Measurements from ENCODE around the gene SCIN. TPM values are rescaled to one million over a fixed set of nuclear protein-coding genes. Genes with fewer than 3 reads are reported as not detected.

SCIN gene
- total and polyA plus RNA-seq, 2 of the 8 experiments (the other 6 are each of a cell fraction or from before 2014, with no cell fraction given) = 0.47 to 1.9 TPM

DNA sequence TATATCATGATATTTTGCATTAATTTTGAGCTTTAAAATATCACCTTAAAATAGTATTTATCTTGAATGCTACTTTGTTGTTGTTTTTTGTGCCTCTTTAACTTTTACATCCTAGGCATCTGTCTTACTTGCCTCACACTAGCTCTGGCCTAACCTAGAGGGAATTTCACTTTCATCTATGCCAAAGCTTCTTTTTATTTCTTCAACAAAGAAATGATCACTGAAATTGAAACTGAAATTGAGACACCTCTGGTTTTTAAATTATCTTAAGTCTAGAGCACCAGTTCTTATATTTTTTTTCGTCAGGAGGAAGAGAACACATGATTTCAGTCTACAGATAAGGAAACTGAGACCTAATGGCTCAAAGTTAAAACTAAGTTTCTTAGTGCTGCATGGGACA is 3.5 kb upstream of the SCIN start:
- POLR2A ChIA-PET (ENCODE audit: partially characterized antibody) = interaction anchor here (1.1 to 2.6 kb wide), 2 partner anchors 9 to 37 kb away, joined by 3 to 9 read pairs; no protein-coding TSS in a partner anchor

More for the DNA sequence above, 3.5 kb upstream of the SCIN start:
- Histone ChIP-seq H3K9ac (replicated peaks in 1 of 4; ENCODE audit: extremely low read depth in 1 of 4, low read depth in 3 of 4, low read length in 3 of 4) (no peak overlapping the region), H2BK20ac (ENCODE audit: low read length) (no peak overlapping the region), H4K91ac (replicated peaks; ENCODE audit: insufficient read length, low read length) (no peak overlapping the region), H3K18ac (ENCODE audit: extremely low read depth, low read length) (no peak overlapping the region), H3K9me3 (ENCODE audit: insufficient read depth in 2 of 2, low read depth in 1 of 2, low read length in 1 of 2) (no peaks in the 10 kb centered on the region), H3K27me3 (replicated peaks in 1 of 4; ENCODE audit: control insufficient read depth in 3 of 4, extremely low read depth in 1 of 4, insufficient read depth in 3 of 4, low read length in 3 of 4) (peaks cover 4 to 26% (median 21%) of the 10 kb centered on the region in 4 experiments), H4K20me1 (replicated peaks in 1 of 2; ENCODE audit: control insufficient read depth in 1 of 2, insufficient read depth in 2 of 2, low read length in 2 of 2) (no peaks in the 10 kb centered on the region), H2BK12ac (ENCODE audit: low read depth, low read length) (no peak overlapping the region), H4K8ac (ENCODE audit: extremely low read depth, insufficient read depth, low read length) (no peak overlapping the region), H4K5ac (ENCODE audit: insufficient read length, low read depth, low read length) (no peak overlapping the region), H3K23me2 (ENCODE audit: low read depth, low read length) (peaks cover 9% of the 10 kb centered on the region), H3K14ac (ENCODE audit: insufficient read length) (no peak overlapping the region), H3K4me3 (ENCODE audit: extremely low read depth in 1 of 4, insufficient read depth in 2 of 4, low read depth in 3 of 4, low read length in 4 of 4) (no peak overlapping the region), H3K23ac (ENCODE audit: insufficient read length) (no peak overlapping the region), H3K4me1 (replicated peaks in 1 of 4; ENCODE audit: control insufficient read depth in 3 of 4, insufficient read depth in 4 of 4, low read length in 3 of 4) (peaks cover 0 to 2% (median 1%) of the 10 kb centered on the region in 4 experiments; a peak in 2 of 7 replicates), H2AFZ (ENCODE audit: low read length) (no peak overlapping the region), H2BK5ac (ENCODE audit: low read depth, low read length) (no peak overlapping the region), H3K56ac (replicated peaks; ENCODE audit: insufficient read length, low read depth, low read length) (no peak overlapping the region), H2BK15ac (ENCODE audit: low read length) (no peak overlapping the region), H3K27ac (ENCODE audit: low read depth, low read length) (no peak overlapping the region), H2AK5ac (ENCODE audit: low read depth, low read length) (no peak overlapping the region), H3K79me1 (ENCODE audit: low read depth, low read length) (no peaks in the 10 kb centered on the region), H3K4ac (replicated peaks; ENCODE audit: insufficient read length, low read depth, low read length) (no peak overlapping the region), H3K36me3 (ENCODE audit: control insufficient read depth in 2 of 4, insufficient read depth in 4 of 4, low read length in 3 of 4) (no peaks in the 10 kb centered on the region), H3K4me2 (ENCODE audit: insufficient read depth in 1 of 2, low read depth in 2 of 2, low read length in 2 of 2) (no peak overlapping the region), H3K79me2 (ENCODE audit: control insufficient read depth in 1 of 2, insufficient read depth in 2 of 2, low read length in 2 of 2) (no peaks in the 10 kb centered on the region), H2BK120ac (replicated peaks; ENCODE audit: low read depth, low read length) (no peak overlapping the region)
- 88% methylated on average over 1 of the region's 1 CpG; no CpG with 5 or more reads in 1 of the 2 experiments for WGBS, 2 experiments (ENCODE audit: extremely low coverage in 1 of 2, insufficient coverage in 1 of 2, insufficient read length in 1 of 2, insufficient replicate concordance in 2 of 2, low coverage in 1 of 2, low lambda C conversion rate in 2 of 2, missing lambda C conversion rate in 1 of 2)
- CTCF ChIA-PET (ENCODE audit: partially characterized antibody) = interaction anchor here (0.6 to 1.8 kb wide), 11 partner anchors 10 to 159 kb away, joined by 3 to 7 read pairs (median 3); partner anchors contain the start of gene ARL4A
- DNase-seq (ENCODE audit: low read depth in 1 of 2, low spot score in 2 of 2) (no peak), FAIRE-seq (no peak)
- TF ChIP-seq, protein P1, sequence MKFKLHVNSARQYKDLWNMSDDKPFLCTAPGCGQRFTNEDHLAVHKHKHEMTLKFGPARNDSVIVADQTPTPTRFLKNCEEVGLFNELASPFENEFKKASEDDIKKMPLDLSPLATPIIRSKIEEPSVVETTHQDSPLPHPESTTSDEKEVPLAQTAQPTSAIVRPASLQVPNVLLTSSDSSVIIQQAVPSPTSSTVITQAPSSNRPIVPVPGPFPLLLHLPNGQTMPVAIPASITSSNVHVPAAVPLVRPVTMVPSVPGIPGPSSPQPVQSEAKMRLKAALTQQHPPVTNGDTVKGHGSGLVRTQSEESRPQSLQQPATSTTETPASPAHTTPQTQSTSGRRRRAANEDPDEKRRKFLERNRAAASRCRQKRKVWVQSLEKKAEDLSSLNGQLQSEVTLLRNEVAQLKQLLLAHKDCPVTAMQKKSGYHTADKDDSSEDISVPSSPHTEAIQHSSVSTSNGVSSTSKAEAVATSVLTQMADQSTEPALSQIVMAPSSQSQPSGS (IDR thresholded peaks at IDR 0.05; ENCODE audit: low read length) = no peak
- TF ChIP-seq NANOG (IDR thresholded peaks at IDR 0.05; ENCODE audit: insufficient read depth, low read depth, low read length, poor library complexity, severe bottlenecking) (no peak), CHD1 (IDR thresholded peaks at IDR 0.05; ENCODE audit: low read depth, low read length) (no peak), EZH2 (IDR thresholded peaks at IDR 0.05; ENCODE audit: low read depth, low read length, severe bottlenecking) (no peak), ASH2L (IDR thresholded peaks at IDR 0.05; ENCODE audit: low read length) (no peak)
